Measurements from ENCODE around the gene CCDC93.

DNA sequence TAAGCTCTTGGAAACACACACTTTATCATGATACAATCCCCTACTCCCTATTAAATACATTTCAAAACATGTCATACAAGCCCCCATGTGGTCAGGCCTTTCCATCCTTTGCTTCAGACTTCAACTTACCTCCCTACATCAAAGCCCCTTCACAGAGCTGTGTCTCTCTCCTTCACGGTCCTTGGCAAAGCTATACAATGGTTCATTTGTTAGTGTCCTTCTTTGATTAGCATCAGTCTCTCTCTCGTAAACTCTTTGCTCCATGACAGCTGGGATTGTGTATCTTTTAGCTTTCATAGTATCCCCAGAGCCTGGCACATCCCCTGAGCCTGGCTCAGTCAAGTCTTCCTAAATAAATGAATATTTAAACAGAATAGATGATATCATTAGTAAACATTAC, 48.8 kb upstream of the CCDC93 start:
- TF ChIP-seq, protein P1, sequence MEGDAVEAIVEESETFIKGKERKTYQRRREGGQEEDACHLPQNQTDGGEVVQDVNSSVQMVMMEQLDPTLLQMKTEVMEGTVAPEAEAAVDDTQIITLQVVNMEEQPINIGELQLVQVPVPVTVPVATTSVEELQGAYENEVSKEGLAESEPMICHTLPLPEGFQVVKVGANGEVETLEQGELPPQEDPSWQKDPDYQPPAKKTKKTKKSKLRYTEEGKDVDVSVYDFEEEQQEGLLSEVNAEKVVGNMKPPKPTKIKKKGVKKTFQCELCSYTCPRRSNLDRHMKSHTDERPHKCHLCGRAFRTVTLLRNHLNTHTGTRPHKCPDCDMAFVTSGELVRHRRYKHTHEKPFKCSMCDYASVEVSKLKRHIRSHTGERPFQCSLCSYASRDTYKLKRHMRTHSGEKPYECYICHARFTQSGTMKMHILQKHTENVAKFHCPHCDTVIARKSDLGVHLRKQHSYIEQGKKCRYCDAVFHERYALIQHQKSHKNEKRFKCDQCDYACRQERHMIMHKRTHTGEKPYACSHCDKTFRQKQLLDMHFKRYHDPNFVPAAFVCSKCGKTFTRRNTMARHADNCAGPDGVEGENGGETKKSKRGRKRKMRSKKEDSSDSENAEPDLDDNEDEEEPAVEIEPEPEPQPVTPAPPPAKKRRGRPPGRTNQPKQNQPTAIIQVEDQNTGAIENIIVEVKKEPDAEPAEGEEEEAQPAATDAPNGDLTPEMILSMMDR (IDR thresholded peaks at IDR 0.05): no peak
- TF ChIP-seq POLR2AphosphoS5 (IDR thresholded peaks at IDR 0.05): no peak
- no peak for TF ChIP-seq POLR2A (IDR thresholded peaks at IDR 0.05; ENCODE audit: low read depth)
- no peak for TF ChIP-seq EP300 (IDR thresholded peaks at IDR 0.05)

Data from esophagus muscularis mucosa (tissue), 4 donors.